Hematopoietic multipotent progenitor cell treated with erythropoietin and hydrocortisone succinate and interleukin-3 and kit ligand, for 15 days (in vitro differentiated cells): ENCODE measurements around the gene LARP1B.
"Not testable (repeated sequence)": the region's sequence is repeated elsewhere in the genome, so short reads cannot be mapped to it uniquely, and the experiment has no call there.

Experiments used
- DNase-seq: peaks from one replicate; pipeline ENCODE4 v3.0.0-alpha.2; 2015; ENCODE audit warnings: low spot score

The LARP1B gene

GRCh38 chr4:128060699-128061565, at the start of gene LARP1B:
LARP1B (plus strand) TSS chr4:128061312; CDS start chr4:128074952, 13,640 bp downstream.
- peak; percentile 94 for DNase-seq

- DNase-seq = no peak
These were observed 35.8 kb upstream of the LARP1B start for GRCh38 chr4:128025319-128025718.

GRCh38 chr4:128029907-128030306, 31.2 kb upstream of the LARP1B start:
- no peak for DNase-seq

- DNase-seq = no peak
These were observed 29.2 kb upstream of the LARP1B start for GRCh38 chr4:128031756-128032384.

- no peak for DNase-seq
These were observed 21.5 kb upstream of the LARP1B start for GRCh38 chr4:128039568-128039967.

GRCh38 chr4:128047019-128047418, 14.1 kb upstream of the LARP1B start:
- DNase-seq = not testable (repeated sequence)

GRCh38 chr4:128047514-128047913, 13.6 kb upstream of the LARP1B start:
- DNase-seq = not testable (repeated sequence)

GRCh38 chr4:128051229-128051628, 9.9 kb upstream of the LARP1B start:
- DNase-seq = peak; percentile 23

- not testable (repeated sequence) for DNase-seq
These were observed 6.2 kb upstream of the LARP1B start for GRCh38 chr4:128054907-128055306.

GRCh38 chr4:128055441-128056206, 5.5 kb upstream of the LARP1B start:
- DNase-seq = not testable (repeated sequence)

- no peak for DNase-seq
These were observed 4.7 kb upstream of the LARP1B start for GRCh38 chr4:128056396-128056795.

- DNase-seq = no peak
These were observed 902 bp upstream of the LARP1B start for GRCh38 chr4:128060121-128060698.

- peak; percentile 56 for DNase-seq
These were observed 739 bp downstream of the LARP1B start for GRCh38 chr4:128061566-128062536.

- DNase-seq = not testable (repeated sequence)
These were observed 5.3 kb downstream of the LARP1B start for GRCh38 chr4:128066453-128066820.

GRCh38 chr4:128068918-128069317, 7.8 kb downstream of the LARP1B start:
- DNase-seq = peak; percentile 30

- no peak for DNase-seq
These were observed 15.4 kb downstream of the LARP1B start for GRCh38 chr4:128076464-128076863.

- DNase-seq = not testable (repeated sequence)
These were observed 34.2 kb downstream of the LARP1B start for GRCh38 chr4:128095293-128095692.

- DNase-seq = no peak
These were observed 46.7 kb downstream of the LARP1B start for GRCh38 chr4:128107766-128108165.

- DNase-seq = no peak
These were observed 61.9 kb downstream of the LARP1B start for GRCh38 chr4:128123036-128123435.

- DNase-seq = no peak
These were observed 69.5 kb downstream of the LARP1B start for GRCh38 chr4:128130621-128131020.

- DNase-seq = no peak
These were observed 73.8 kb downstream of the LARP1B start for GRCh38 chr4:128134925-128135324.
